Esophagus (tissue), 2 donors: ENCODE data around the gene MRGPRX4. TPM values are rescaled to one million over a fixed set of nuclear protein-coding genes. Genes with fewer than 3 reads are reported as not detected.
"Not testable (repeated sequence)": the region's sequence is repeated elsewhere in the genome, so short reads cannot be mapped to it uniquely, and the experiment has no call there.

ENCODE experiments used
- H3K27ac ChIP-seq, 2 donors: one replicate each; pipeline ENCODE4 v1.5.1; 2013; ENCODE audit warnings: low read depth in 2 of 2, mild to moderate bottlenecking in 2 of 2, inconsistent platforms in 1 of 2, low read length in 1 of 2, moderate library complexity in 1 of 2
- H3K27me3 ChIP-seq, 2 donors: one replicate each; pipeline ENCODE4 v1.6.1; 2013; ENCODE audit warnings: low read length in 2 of 2, control low read depth in 1 of 2, mild to moderate bottlenecking in 1 of 2; ENCODE audit not compliant: insufficient read depth in 2 of 2, control insufficient read depth in 1 of 2
- H3K36me3 ChIP-seq, 2 donors: one replicate each; pipeline ENCODE4 v1.6.1; 2013; ENCODE audit warnings: low read length in 1 of 2; ENCODE audit not compliant: control insufficient read depth in 2 of 2, insufficient read depth in 2 of 2
- H3K4me1 ChIP-seq, 2 donors: one replicate each; pipeline ENCODE4 v1.6.1; 2013; ENCODE audit warnings: low read length in 1 of 2; ENCODE audit not compliant: control insufficient read depth in 2 of 2, insufficient read depth in 2 of 2
- H3K4me3 ChIP-seq, 2 donors: one replicate each; pipeline ENCODE4 v1.5.1; 2013; ENCODE audit warnings: low read length in 2 of 2, mild to moderate bottlenecking in 2 of 2, low read depth in 1 of 2, moderate library complexity in 1 of 2
- H3K9me3 ChIP-seq, 2 donors: one replicate each; pipeline ENCODE4 v1.6.1; 2013; ENCODE audit warnings: mild to moderate bottlenecking in 2 of 2, low read depth in 1 of 2, low read length in 1 of 2, moderate library complexity in 1 of 2; ENCODE audit not compliant: control insufficient read depth in 2 of 2, insufficient read depth in 1 of 2
- WGBS, 2 donors: extraction: QIAGEN DNeasy Blood & Tissue Kit; methylation state at CpG; one replicate each; pipeline ENCODE4 v1.1.7; 2013; 5-methylcytosine and 5-hydroxymethylcytosine counted together
- polyA plus RNA-seq, 2 donors: library from polyadenylated mRNA; stranded (reverse); fragments of 200-250 nt; gene quantifications; one replicate each; pipeline ENCODE4 v1.2.3, GENCODE V29; 2013
- donor health status: healthy with polysubstance abuse.
- donor health status: Bipolar disorder and iron deficiency.

MRGPRX4 gene
- polyA plus RNA-seq, 2 donors = not detected

- WGBS, 2 donors = 30 to 67% methylated on average over 1 of the region's 1 CpG
- Histone ChIP-seq H3K9me3 (no peaks in the 10 kb centered on the region), H3K36me3 (no peaks in the 10 kb centered on the region), H3K4me3 (no peak overlapping the region), H3K4me1 (no peaks in the 10 kb centered on the region), H3K27ac (no peak overlapping the region), H3K27me3 (no peaks in the 10 kb centered on the region)
Observed at GRCh38 chr11:18168372-18168771, 4.3 kb upstream of the MRGPRX4 start.

- H3K9me3 ChIP-seq = no peaks in the 10 kb centered on the region
- 61 to 62% methylated on average over 4 of the region's 4 CpGs for WGBS, 2 donors
- no peaks in the 10 kb centered on the region for H3K36me3 ChIP-seq
- H3K4me1 ChIP-seq = no peaks in the 10 kb centered on the region
- no peak overlapping the region for H3K4me3 ChIP-seq
- no peak overlapping the region for H3K27ac ChIP-seq
- no peaks in the 10 kb centered on the region for H3K27me3 ChIP-seq
Observed at GRCh38 chr11:18171377-18172000, 1.1 kb upstream of the MRGPRX4 start.

GRCh38 chr11:18173225-18173866, 709 bp downstream of the MRGPRX4 start:
- no peaks in the 10 kb centered on the region for H3K27me3 ChIP-seq
- 88% methylated on average over 28 of the region's 28 CpGs for WGBS, 2 donors
- no peaks in the 10 kb centered on the region for H3K9me3 ChIP-seq
- H3K4me3 ChIP-seq = no peak overlapping the region
- H3K4me1 ChIP-seq = no peaks in the 10 kb centered on the region
- no peak overlapping the region for H3K27ac ChIP-seq
- no peaks in the 10 kb centered on the region for H3K36me3 ChIP-seq

GRCh38 chr11:18188796-18189195, 16.2 kb downstream of the MRGPRX4 start:
- Histone ChIP-seq H3K36me3 (no peaks in the 10 kb centered on the region), H3K27ac (no peak overlapping the region), H3K9me3 (no peaks in the 10 kb centered on the region), H3K4me1 (no peaks in the 10 kb centered on the region), H3K4me3 (no peak overlapping the region), H3K27me3 (no peaks in the 10 kb centered on the region)
- WGBS, 2 donors = 96% methylated on average over 24 of the region's 24 CpGs

- not testable (repeated sequence) for H3K4me3 ChIP-seq, H3K27me3 ChIP-seq, H3K4me1 ChIP-seq, H3K9me3 ChIP-seq, H3K27ac ChIP-seq, H3K36me3 ChIP-seq
- WGBS, 2 donors = 90 to 91% methylated on average over 34 of the region's 34 CpGs
Observed at GRCh38 chr11:18189476-18190245, 17.0 kb downstream of the MRGPRX4 start.

GRCh38 chr11:18191376-18191775, 18.7 kb downstream of the MRGPRX4 start:
- no peaks in the 10 kb centered on the region for H3K9me3 ChIP-seq
- H3K27me3 ChIP-seq = no peaks in the 10 kb centered on the region
- WGBS, 2 donors = 93 to 97% methylated on average over 3 of the region's 3 CpGs
- H3K4me3 ChIP-seq = no peak overlapping the region
- H3K4me1 ChIP-seq = no peaks in the 10 kb centered on the region
- H3K27ac ChIP-seq = no peak overlapping the region
- H3K36me3 ChIP-seq = no peaks in the 10 kb centered on the region

GRCh38 chr11:18193010-18193409, 20.4 kb downstream of the MRGPRX4 start:
- H3K27me3 ChIP-seq = no peaks in the 10 kb centered on the region
- H3K27ac ChIP-seq = no peak overlapping the region
- WGBS, 2 donors = 17 to 24% methylated on average over 4 of the region's 4 CpGs
- H3K9me3 ChIP-seq = no peaks in the 10 kb centered on the region
- no peaks in the 10 kb centered on the region for H3K36me3 ChIP-seq
- no peaks in the 10 kb centered on the region for H3K4me1 ChIP-seq
- no peak overlapping the region for H3K4me3 ChIP-seq

- H3K27ac ChIP-seq = no peak overlapping the region
- peaks cover 1 to 3% of the 10 kb centered on the region in 2 donors for H3K9me3 ChIP-seq
- H3K4me1 ChIP-seq = no peaks in the 10 kb centered on the region
- WGBS, 2 donors = 87 to 91% methylated on average over 2 of the region's 2 CpGs
- H3K27me3 ChIP-seq = no peaks in the 10 kb centered on the region
- H3K36me3 ChIP-seq = no peaks in the 10 kb centered on the region
- H3K4me3 ChIP-seq = no peak overlapping the region
Observed at GRCh38 chr11:18196532-18196931, 23.9 kb downstream of the MRGPRX4 start.

- H3K27ac ChIP-seq, H3K4me3 ChIP-seq, H3K36me3 ChIP-seq, H3K4me1 ChIP-seq, H3K27me3 ChIP-seq, H3K9me3 ChIP-seq: not testable (repeated sequence)
- 61 to 68% methylated on average over 3 of the region's 3 CpGs for WGBS, 2 donors
Observed at GRCh38 chr11:18197738-18198137, 25.1 kb downstream of the MRGPRX4 start.
